ENCODE measurements around the gene GPX5. TPM values are rescaled to one million over a fixed set of nuclear protein-coding genes. Genes with fewer than 3 reads are reported as not detected.
"Not testable (repeated sequence)": the region's sequence is repeated elsewhere in the genome, so short reads cannot be mapped to it uniquely, and the experiment has no call there.

The GPX5 gene
- polyA plus RNA-seq, 1 donor from 2014 or later: not detected

DNA sequence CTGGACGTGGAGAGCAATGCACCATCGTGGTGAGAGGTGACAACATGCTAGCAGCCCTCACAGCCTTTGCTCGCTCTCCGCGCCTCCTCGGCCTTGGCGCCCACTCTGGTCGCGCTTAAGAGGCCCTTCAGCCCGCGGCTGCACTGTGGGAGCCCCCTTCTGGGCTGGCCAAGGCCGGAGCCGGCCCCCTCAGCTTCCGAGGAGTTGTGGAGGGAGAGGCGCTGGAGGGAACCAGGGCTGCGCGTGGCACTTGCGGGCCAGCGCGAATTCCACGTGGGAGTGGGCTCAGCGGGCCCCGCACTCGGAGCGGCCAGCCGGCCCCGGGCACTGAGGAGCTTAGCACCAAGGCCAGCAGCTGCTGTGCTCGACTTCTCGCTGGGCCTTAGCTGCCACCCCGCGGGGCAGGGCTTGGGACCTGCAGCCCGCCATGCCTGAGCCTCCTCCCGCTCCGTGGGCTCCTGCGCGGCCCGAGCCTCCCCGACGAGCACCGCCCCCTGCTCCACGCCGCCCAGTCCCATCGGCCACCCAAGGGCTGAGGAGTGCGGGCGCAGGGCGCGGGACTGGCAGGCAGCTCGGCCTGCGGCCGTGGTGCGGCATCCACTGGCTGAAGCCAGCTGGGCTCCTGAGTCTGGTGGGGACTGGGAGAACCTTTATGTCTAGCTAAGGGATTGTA is 13.9 kb upstream of the GPX5 start:
- Histone ChIP-seq H3K4me2 (ENCODE audit: low read length) (no peak overlapping the region), H3K9me3 (ENCODE audit: low read length) (no peaks in the 10 kb centered on the region), H3K36me3 (ENCODE audit: insufficient read depth, low read length) (no peaks in the 10 kb centered on the region), H3K9ac (ENCODE audit: low read length) (no peak overlapping the region), H3F3A (ENCODE audit: insufficient read depth, low read length, poor library complexity, severe bottlenecking) (no peaks in the 10 kb centered on the region), H3K9me2 (ENCODE audit: insufficient read depth, low read length) (no peaks in the 10 kb centered on the region), H3K27ac (ENCODE audit: low read length) (no peak overlapping the region), H3K27me3 (ENCODE audit: insufficient read depth, low read depth, low read length) (no peaks in the 10 kb centered on the region), H3K79me2 (replicated peaks; ENCODE audit: insufficient read depth, low read length) (no peaks in the 10 kb centered on the region), H2AFZ (ENCODE audit: low read depth, low read length) (no peak overlapping the region), H3K4me3 (ENCODE audit: low read length) (no peak overlapping the region), H4K20me1 (ENCODE audit: insufficient read depth) (no peaks in the 10 kb centered on the region)
- TF ChIP-seq, protein P1, sequence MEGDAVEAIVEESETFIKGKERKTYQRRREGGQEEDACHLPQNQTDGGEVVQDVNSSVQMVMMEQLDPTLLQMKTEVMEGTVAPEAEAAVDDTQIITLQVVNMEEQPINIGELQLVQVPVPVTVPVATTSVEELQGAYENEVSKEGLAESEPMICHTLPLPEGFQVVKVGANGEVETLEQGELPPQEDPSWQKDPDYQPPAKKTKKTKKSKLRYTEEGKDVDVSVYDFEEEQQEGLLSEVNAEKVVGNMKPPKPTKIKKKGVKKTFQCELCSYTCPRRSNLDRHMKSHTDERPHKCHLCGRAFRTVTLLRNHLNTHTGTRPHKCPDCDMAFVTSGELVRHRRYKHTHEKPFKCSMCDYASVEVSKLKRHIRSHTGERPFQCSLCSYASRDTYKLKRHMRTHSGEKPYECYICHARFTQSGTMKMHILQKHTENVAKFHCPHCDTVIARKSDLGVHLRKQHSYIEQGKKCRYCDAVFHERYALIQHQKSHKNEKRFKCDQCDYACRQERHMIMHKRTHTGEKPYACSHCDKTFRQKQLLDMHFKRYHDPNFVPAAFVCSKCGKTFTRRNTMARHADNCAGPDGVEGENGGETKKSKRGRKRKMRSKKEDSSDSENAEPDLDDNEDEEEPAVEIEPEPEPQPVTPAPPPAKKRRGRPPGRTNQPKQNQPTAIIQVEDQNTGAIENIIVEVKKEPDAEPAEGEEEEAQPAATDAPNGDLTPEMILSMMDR (IDR thresholded peaks at IDR 0.05; ENCODE audit: poor library complexity, severe bottlenecking): no peak
- TF ChIP-seq MXI1 (conservative IDR thresholded peaks at IDR 0.05; ENCODE audit: poor library complexity, severe bottlenecking) (no peak), EP300 (conservative IDR thresholded peaks at IDR 0.05; ENCODE audit: poor library complexity, severe bottlenecking) (no peak), EZH2 (IDR thresholded peaks at IDR 0.05; ENCODE audit: borderline replicate concordance, insufficient read depth, low read length, poor library complexity, severe bottlenecking) (no peak), POLR2AphosphoS5 (IDR thresholded peaks at IDR 0.05) (no peak), RAD21 (conservative IDR thresholded peaks at IDR 0.05) (no peak), SMC3 (conservative IDR thresholded peaks at IDR 0.05; ENCODE audit: poor library complexity) (no peak), TAF1 (IDR thresholded peaks at IDR 0.05; ENCODE audit: low read depth) (no peak)
- TF ChIP-seq, protein P2, sequence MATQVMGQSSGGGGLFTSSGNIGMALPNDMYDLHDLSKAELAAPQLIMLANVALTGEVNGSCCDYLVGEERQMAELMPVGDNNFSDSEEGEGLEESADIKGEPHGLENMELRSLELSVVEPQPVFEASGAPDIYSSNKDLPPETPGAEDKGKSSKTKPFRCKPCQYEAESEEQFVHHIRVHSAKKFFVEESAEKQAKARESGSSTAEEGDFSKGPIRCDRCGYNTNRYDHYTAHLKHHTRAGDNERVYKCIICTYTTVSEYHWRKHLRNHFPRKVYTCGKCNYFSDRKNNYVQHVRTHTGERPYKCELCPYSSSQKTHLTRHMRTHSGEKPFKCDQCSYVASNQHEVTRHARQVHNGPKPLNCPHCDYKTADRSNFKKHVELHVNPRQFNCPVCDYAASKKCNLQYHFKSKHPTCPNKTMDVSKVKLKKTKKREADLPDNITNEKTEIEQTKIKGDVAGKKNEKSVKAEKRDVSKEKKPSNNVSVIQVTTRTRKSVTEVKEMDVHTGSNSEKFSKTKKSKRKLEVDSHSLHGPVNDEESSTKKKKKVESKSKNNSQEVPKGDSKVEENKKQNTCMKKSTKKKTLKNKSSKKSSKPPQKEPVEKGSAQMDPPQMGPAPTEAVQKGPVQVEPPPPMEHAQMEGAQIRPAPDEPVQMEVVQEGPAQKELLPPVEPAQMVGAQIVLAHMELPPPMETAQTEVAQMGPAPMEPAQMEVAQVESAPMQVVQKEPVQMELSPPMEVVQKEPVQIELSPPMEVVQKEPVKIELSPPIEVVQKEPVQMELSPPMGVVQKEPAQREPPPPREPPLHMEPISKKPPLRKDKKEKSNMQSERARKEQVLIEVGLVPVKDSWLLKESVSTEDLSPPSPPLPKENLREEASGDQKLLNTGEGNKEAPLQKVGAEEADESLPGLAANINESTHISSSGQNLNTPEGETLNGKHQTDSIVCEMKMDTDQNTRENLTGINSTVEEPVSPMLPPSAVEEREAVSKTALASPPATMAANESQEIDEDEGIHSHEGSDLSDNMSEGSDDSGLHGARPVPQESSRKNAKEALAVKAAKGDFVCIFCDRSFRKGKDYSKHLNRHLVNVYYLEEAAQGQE (IDR thresholded peaks at IDR 0.05; ENCODE audit: borderline replicate concordance): no peak

DNA sequence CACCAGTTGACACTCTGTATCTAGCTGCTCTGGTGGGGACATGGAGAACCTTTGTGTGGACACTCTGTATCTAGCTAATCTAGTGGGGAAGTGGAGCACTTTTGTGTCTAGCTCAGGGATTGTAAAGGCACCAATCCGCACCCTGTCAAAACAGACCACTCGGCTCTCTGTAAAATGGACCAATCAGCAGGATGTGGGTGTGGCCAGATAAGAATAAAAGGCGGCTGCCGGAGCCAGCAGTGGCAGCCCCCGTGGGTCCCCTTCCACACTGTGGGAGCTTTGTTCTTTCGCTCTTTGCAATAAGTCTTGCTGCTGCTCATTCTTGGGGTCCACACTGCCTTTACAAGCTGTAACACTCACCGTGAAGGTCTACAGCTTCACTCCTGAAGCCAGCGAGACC is 13.3 kb upstream of the GPX5 start:
- H3K9ac ChIP-seq (ENCODE audit: low read length); H2AFZ ChIP-seq (ENCODE audit: low read depth, low read length); H3K4me2 ChIP-seq (ENCODE audit: low read length); H4K20me1 ChIP-seq (ENCODE audit: insufficient read depth); H3F3A ChIP-seq (ENCODE audit: insufficient read depth, low read length, poor library complexity, severe bottlenecking); H3K36me3 ChIP-seq (ENCODE audit: insufficient read depth, low read length); H3K27me3 ChIP-seq (ENCODE audit: insufficient read depth, low read depth, low read length); H3K27ac ChIP-seq (ENCODE audit: low read length); H3K9me2 ChIP-seq (ENCODE audit: insufficient read depth, low read length); H3K9me3 ChIP-seq (ENCODE audit: low read length); H3K4me3 ChIP-seq (ENCODE audit: low read length); H3K79me2 ChIP-seq (replicated peaks; ENCODE audit: insufficient read depth, low read length): not testable (repeated sequence)

Data from neural cell (in vitro differentiated cells).